Endothelial cell of umbilical vein (primary cell): ENCODE measurements around the gene SDCCAG8. TPM values are rescaled to one million over a fixed set of nuclear protein-coding genes. Genes with fewer than 3 reads are reported as not detected.

Source experiments
- BruUV-seq: library from RNA; stranded (reverse); fragments of 400-500 nt; replicated peaks from 2 replicates; lab custom pipeline; 2021; lab: Mats Ljungman, UMichigan
- CTCF ChIA-PET: fragments of 300-600, 350-600 bp; sonication (Branson Sonifier 250); formaldehyde crosslinking; loops from one replicate; lab custom pipeline; 2021; ENCODE audit warnings: antibody characterized with exemption, inconsistent platforms; lab: Charles Lee
- POLR2A ChIA-PET: fragments of 300-600, 350-600 bp; sonication (Branson Sonifier 250); formaldehyde crosslinking; loops from one replicate; lab custom pipeline; 2021; ENCODE audit warnings: antibody characterized with exemption, inconsistent platforms; lab: Charles Lee
- DNase-seq: peaks from one replicate; pipeline ENCODE4 v3.0.0-alpha.2; 2011; ENCODE audit warnings: low read depth, low spot score
- FAIRE-seq: peaks from 2 replicates; lab custom pipeline; 2011; peaks lifted over from hg19 to GRCh38; lab: Jason Lieb, UNC
- H2AFZ ChIP-seq: 2 replicates; pipeline ENCODE4 v1.6.0; 2012; ENCODE audit warnings: low read depth, low read length, control low read depth, inconsistent platforms
- H3K27ac ChIP-seq: 2 replicates; pipeline ENCODE4 v1.5.1; 2011; ENCODE audit warnings: low read depth, mild to moderate bottlenecking, control low read depth, low read length, moderate library complexity; ENCODE audit not compliant: insufficient read depth
- H3K27me3 ChIP-seq, 2 experiments: 2 replicates each; pipeline versions ENCODE4 v1.6.0 to v1.6.1; 2011; ENCODE audit warnings: low read length in 2 of 2, mixed read lengths in 1 of 2; ENCODE audit not compliant: control insufficient read depth in 2 of 2, insufficient read depth in 2 of 2
- H3K36me3 ChIP-seq, 2 experiments: 2 replicates in 1 of 2; 3 replicates in 1 of 2; pipeline ENCODE4 v1.5.1; 2011; ENCODE audit warnings: low read length in 2 of 2, mild to moderate bottlenecking in 1 of 2, moderate library complexity in 1 of 2; ENCODE audit not compliant: control insufficient read depth in 2 of 2, insufficient read depth in 2 of 2; ENCODE audit errors: extremely low read depth in 1 of 2
- H3K4me1 ChIP-seq: 3 replicates; pipeline ENCODE4 v1.5.1; 2011; ENCODE audit warnings: mild to moderate bottlenecking, low read length; ENCODE audit not compliant: control insufficient read depth, insufficient read depth; ENCODE audit errors: extremely low read depth
- H3K4me2 ChIP-seq: 2 replicates; pipeline ENCODE4 v1.6.1; 2011; ENCODE audit warnings: low read length, control low read depth, mixed read lengths; ENCODE audit not compliant: insufficient read depth
- H3K4me3 ChIP-seq, 3 experiments: fragments of 200-600 bp in 1 of 3; sonication (generic), shearing (Covaris generic) in 1 of 3; replicated peaks in 1 of 3; 2 replicates each; pipeline ENCODE4 v1.5.1; 2011 to 2016; ENCODE audit warnings: control low read depth in 3 of 3, low read length in 3 of 3, mild to moderate bottlenecking in 2 of 3, inconsistent platforms in 1 of 3, low read depth in 1 of 3, moderate library complexity in 1 of 3; ENCODE audit not compliant: insufficient read depth in 1 of 3
- H3K79me2 ChIP-seq: 2 replicates; pipeline ENCODE4 v1.6.0; 2012; ENCODE audit warnings: low read length, inconsistent platforms; ENCODE audit not compliant: control insufficient read depth, insufficient read depth
- H3K9ac ChIP-seq: replicated peaks from 2 replicates; pipeline ENCODE3; 2011; ENCODE audit warnings: low read length, control low read depth; ENCODE audit not compliant: insufficient read depth; ENCODE audit errors: extremely low read depth
- H3K9me1 ChIP-seq: replicated peaks from 3 replicates; pipeline ENCODE4 v1.6.0; 2011; ENCODE audit warnings: mild to moderate bottlenecking, low read length; ENCODE audit not compliant: control insufficient read depth, insufficient read depth; ENCODE audit errors: extremely low read depth
- H3K9me3 ChIP-seq: replicated peaks from 2 replicates; pipeline ENCODE4 v1.5.1; 2012; ENCODE audit warnings: low read length, inconsistent platforms; ENCODE audit not compliant: control insufficient read depth, insufficient read depth
- H4K20me1 ChIP-seq: replicated peaks from 2 replicates; pipeline ENCODE3; 2011; ENCODE audit warnings: mild to moderate bottlenecking, low read length; ENCODE audit not compliant: control insufficient read depth, insufficient read depth; ENCODE audit errors: extremely low read depth
- EZH2 ChIP-seq: IDR thresholded peaks from 2 replicates; pipeline ENCODE4 v1.6.1; 2012; ENCODE audit warnings: borderline replicate concordance, low read depth, mild to moderate bottlenecking, moderate library complexity, low read length, inconsistent platforms; ENCODE audit not compliant: severe bottlenecking
- FOS ChIP-seq: IDR thresholded peaks from 2 replicates; pipeline ENCODE4 v1.6.1; 2011; ENCODE audit warnings: mild to moderate bottlenecking, low read length, moderate library complexity, borderline replicate concordance; ENCODE audit not compliant: insufficient read depth
- JUN ChIP-seq: IDR thresholded peaks from 2 replicates; pipeline ENCODE4 v1.6.1; 2011; ENCODE audit warnings: borderline replicate concordance, low read depth; ENCODE audit not compliant: insufficient read length, insufficient read depth
- POLR2AphosphoS5 ChIP-seq: IDR thresholded peaks from 2 replicates; pipeline ENCODE4 v1.6.1; 2012; ENCODE audit warnings: low read depth, mild to moderate bottlenecking, control low read depth, low read length, moderate library complexity; ENCODE audit not compliant: insufficient read depth
- dilution Hi-C: fragments of 300-500 bp; cut with MboI; formaldehyde crosslinking; loops from one replicate; pipeline ENCODE4 v1.15.0; 2019; ENCODE audit warnings: low sequenced_read_pairs; ENCODE audit not compliant: extremely low pct_ligation_motif_present
- intact Hi-C: fragments of 100-400 bp; cut with micrococcal nuclease; formaldehyde crosslinking; loops from one replicate; pipeline ENCODE4 v1.10.0; 2022
- polyA plus RNA-seq, 4 experiments: library from polyadenylated mRNA; depleted of rRNA in 3 of 4; stranded (reverse) in 3 of 4; unstranded in 1 of 4; fragments of >200 nt; gene quantifications; 2 replicates each; pipeline versions ENCODE4 v1.2.1 to v1.2.3, GENCODE V29; 2011 to 2012; ENCODE audit warnings: missing spikeins in 1 of 4
- total RNA-seq: library from RNA; stranded (reverse); gene quantifications from 2 replicates; pipeline ENCODE4 v1.2.3, GENCODE V29; 2021
- TF ChIP-seq, protein P1 (sequence below), 2 donors: IDR thresholded peaks; 1 replicate in 1 of 2; 2 replicates in 1 of 2; pipeline ENCODE4 v1.5.1; 2011; ENCODE audit warnings: low read length in 2 of 2, mild to moderate bottlenecking in 2 of 2, moderate library complexity in 2 of 2, control low read depth in 1 of 2, inconsistent platforms in 1 of 2, low read depth in 1 of 2; ENCODE audit not compliant: insufficient read depth in 1 of 2; ENCODE audit errors: extremely low read depth in 1 of 2

The SDCCAG8 gene
- total and polyA plus RNA-seq, 2 donors (not counting 3 experiments of a cell fraction or from before 2014, with no cell fraction given), result 14.6 to 25.7 TPM

DNA sequence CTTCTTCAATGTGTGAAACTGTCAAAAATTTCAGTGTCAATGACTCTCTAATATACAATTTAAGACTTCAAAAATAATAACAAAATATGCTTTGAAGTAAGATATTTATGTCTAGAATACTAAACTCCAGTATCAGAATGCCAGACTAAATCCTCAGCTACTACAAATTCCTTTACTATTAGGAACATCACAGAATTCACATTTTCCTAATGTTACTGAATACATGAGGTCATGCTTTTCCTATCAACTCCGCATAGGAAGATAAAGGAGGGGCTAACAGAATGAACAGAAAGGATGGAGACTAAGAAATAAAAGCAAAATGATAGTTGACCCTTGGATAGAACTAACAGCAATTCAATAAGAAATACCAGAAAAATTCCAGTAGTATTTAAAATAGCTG, 292.7 kb downstream of the SDCCAG8 start:
- Histone ChIP-seq H3K9me1 (no peaks in the 10 kb centered on the region), H3K9ac (no peak overlapping the region), H3K79me2 (no peaks in the 10 kb centered on the region), H3K4me2 (no peak overlapping the region), H3K9me3 (no peaks in the 10 kb centered on the region), H4K20me1 (no peaks in the 10 kb centered on the region), H3K4me1 (peaks cover 4% of the 10 kb centered on the region), H3K27ac (no peak overlapping the region), H3K4me3 (no peak overlapping the region), H3K36me3 (peaks cover 0 to 3% of the 10 kb centered on the region in 2 experiments), H2AFZ (no peak overlapping the region), H3K27me3 (no peaks in the 10 kb centered on the region)
- dilution Hi-C loops (no loop called here), intact Hi-C loops (no loop called here)
- FAIRE-seq (no peak), DNase-seq (no peak)
- ChIA-PET CTCF (interaction anchor here (1.5 kb wide), 1 partner anchor 9 kb away, joined by 5 read pairs; no protein-coding TSS in a partner anchor), POLR2A (interaction anchor here (0.6 kb wide), 1 partner anchor 70 kb away, joined by 4 read pairs; no protein-coding TSS in a partner anchor)
- BruUV-seq, result no TSS peak
- TF ChIP-seq POLR2AphosphoS5 (no peak), JUN (no peak), EZH2 (no peak), FOS (no peak)
- TF ChIP-seq, protein P1, sequence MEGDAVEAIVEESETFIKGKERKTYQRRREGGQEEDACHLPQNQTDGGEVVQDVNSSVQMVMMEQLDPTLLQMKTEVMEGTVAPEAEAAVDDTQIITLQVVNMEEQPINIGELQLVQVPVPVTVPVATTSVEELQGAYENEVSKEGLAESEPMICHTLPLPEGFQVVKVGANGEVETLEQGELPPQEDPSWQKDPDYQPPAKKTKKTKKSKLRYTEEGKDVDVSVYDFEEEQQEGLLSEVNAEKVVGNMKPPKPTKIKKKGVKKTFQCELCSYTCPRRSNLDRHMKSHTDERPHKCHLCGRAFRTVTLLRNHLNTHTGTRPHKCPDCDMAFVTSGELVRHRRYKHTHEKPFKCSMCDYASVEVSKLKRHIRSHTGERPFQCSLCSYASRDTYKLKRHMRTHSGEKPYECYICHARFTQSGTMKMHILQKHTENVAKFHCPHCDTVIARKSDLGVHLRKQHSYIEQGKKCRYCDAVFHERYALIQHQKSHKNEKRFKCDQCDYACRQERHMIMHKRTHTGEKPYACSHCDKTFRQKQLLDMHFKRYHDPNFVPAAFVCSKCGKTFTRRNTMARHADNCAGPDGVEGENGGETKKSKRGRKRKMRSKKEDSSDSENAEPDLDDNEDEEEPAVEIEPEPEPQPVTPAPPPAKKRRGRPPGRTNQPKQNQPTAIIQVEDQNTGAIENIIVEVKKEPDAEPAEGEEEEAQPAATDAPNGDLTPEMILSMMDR (IDR thresholded peaks at IDR 0.05; ENCODE audit: extremely low read depth in 1 of 2, insufficient read depth in 1 of 2, low read depth in 1 of 2, low read length in 2 of 2), result no peak
